Measurements from ENCODE around the gene GATA3. TPM values are rescaled to one million over a fixed set of nuclear protein-coding genes. Genes with fewer than 3 reads are reported as not detected.

Gene GATA3
- total RNA-seq, 1 donor from 2014 or later = 0.52 TPM

GRCh38 chr10:8073691-8074416 is 19.4 kb downstream of the GATA3 start:
- Histone ChIP-seq H3K4me3 (ENCODE audit: low read length in 3 of 3) (no peak overlapping the region), H3K9me3 (ENCODE audit: control insufficient read depth in 3 of 3, low read length in 3 of 3) (no peaks in the 10 kb centered on the region), H3K4me1 (ENCODE audit: control insufficient read depth in 3 of 3, insufficient read depth in 3 of 3, low read length in 3 of 3) (no peaks in the 10 kb centered on the region), H3K9ac (ENCODE audit: low read depth in 1 of 3, low read length in 3 of 3) (no peak overlapping the region), H3K36me3 (ENCODE audit: control insufficient read depth in 3 of 3, insufficient read depth in 3 of 3, low read length in 3 of 3) (peaks cover 0 to 3% (median 0%) of the 10 kb centered on the region in 3 donors), H3K27ac (ENCODE audit: low read depth, low read length) (no peak overlapping the region), H3K27me3 (ENCODE audit: control insufficient read depth in 3 of 3, insufficient read depth in 3 of 3, low read length in 3 of 3) (peaks cover 4 to 18% (median 12%) of the 10 kb centered on the region in 3 donors)

- H3K9me3 ChIP-seq (ENCODE audit: control insufficient read depth in 3 of 3, low read length in 3 of 3) = no peaks in the 10 kb centered on the region
- H3K4me3 ChIP-seq (ENCODE audit: low read length in 3 of 3) = no peak overlapping the region
- H3K27me3 ChIP-seq (ENCODE audit: control insufficient read depth in 3 of 3, insufficient read depth in 3 of 3, low read length in 3 of 3) = peaks cover 0 to 18% (median 15%) of the 10 kb centered on the region in 3 donors
- no peak overlapping the region for H3K27ac ChIP-seq (ENCODE audit: low read depth, low read length)
- no peaks in the 10 kb centered on the region for H3K4me1 ChIP-seq (ENCODE audit: control insufficient read depth in 3 of 3, insufficient read depth in 3 of 3, low read length in 3 of 3)
- no peak overlapping the region for H3K9ac ChIP-seq (ENCODE audit: low read depth in 1 of 3, low read length in 3 of 3)
- H3K36me3 ChIP-seq (ENCODE audit: control insufficient read depth in 3 of 3, insufficient read depth in 3 of 3, low read length in 3 of 3) = no peaks in the 10 kb centered on the region
Measured at GRCh38 chr10:8074881-8075280, 20.4 kb downstream of the GATA3 start.

- Histone ChIP-seq H3K4me1 (ENCODE audit: control insufficient read depth in 3 of 3, insufficient read depth in 3 of 3, low read length in 3 of 3) (no peaks in the 10 kb centered on the region), H3K36me3 (ENCODE audit: control insufficient read depth in 3 of 3, insufficient read depth in 3 of 3, low read length in 3 of 3) (no peaks in the 10 kb centered on the region), H3K27ac (ENCODE audit: low read depth, low read length) (no peak overlapping the region), H3K9me3 (ENCODE audit: control insufficient read depth in 3 of 3, low read length in 3 of 3) (no peaks in the 10 kb centered on the region), H3K9ac (ENCODE audit: low read depth in 1 of 3, low read length in 3 of 3) (no peak overlapping the region), H3K4me3 (ENCODE audit: low read length in 3 of 3) (no peak overlapping the region), H3K27me3 (ENCODE audit: control insufficient read depth in 3 of 3, insufficient read depth in 3 of 3, low read length in 3 of 3) (peaks cover 0 to 16% (median 15%) of the 10 kb centered on the region in 3 donors)
Measured at GRCh38 chr10:8075282-8076260, 21.1 kb downstream of the GATA3 start.

- peaks cover 5 to 22% (median 22%) of the 10 kb centered on the region in 3 donors for H3K27me3 ChIP-seq (ENCODE audit: control insufficient read depth in 3 of 3, insufficient read depth in 3 of 3, low read length in 3 of 3)
- H3K4me1 ChIP-seq (ENCODE audit: control insufficient read depth in 3 of 3, insufficient read depth in 3 of 3, low read length in 3 of 3) = no peaks in the 10 kb centered on the region
- no peak overlapping the region for H3K4me3 ChIP-seq (ENCODE audit: low read length in 3 of 3)
- H3K36me3 ChIP-seq (ENCODE audit: control insufficient read depth in 3 of 3, insufficient read depth in 3 of 3, low read length in 3 of 3) = no peaks in the 10 kb centered on the region
- H3K9me3 ChIP-seq (ENCODE audit: control insufficient read depth in 3 of 3, low read length in 3 of 3) = no peaks in the 10 kb centered on the region
- H3K27ac ChIP-seq (ENCODE audit: low read depth, low read length) = no peak overlapping the region
- no peak overlapping the region for H3K9ac ChIP-seq (ENCODE audit: low read depth in 1 of 3, low read length in 3 of 3)
Measured at GRCh38 chr10:8076933-8077332, 22.4 kb downstream of the GATA3 start.

GRCh38 chr10:8078027-8078426 is 23.5 kb downstream of the GATA3 start:
- Histone ChIP-seq H3K27me3 (ENCODE audit: control insufficient read depth in 3 of 3, insufficient read depth in 3 of 3, low read length in 3 of 3) (peaks cover 5 to 23% (median 17%) of the 10 kb centered on the region in 3 donors), H3K4me1 (ENCODE audit: control insufficient read depth in 3 of 3, insufficient read depth in 3 of 3, low read length in 3 of 3) (no peaks in the 10 kb centered on the region), H3K4me3 (ENCODE audit: low read length in 3 of 3) (no peak overlapping the region)

GRCh38 chr10:8079126-8079525 is 24.6 kb downstream of the GATA3 start:
- Histone ChIP-seq H3K27ac (ENCODE audit: low read depth, low read length) (no peak overlapping the region), H3K4me3 (ENCODE audit: low read length in 3 of 3) (no peak overlapping the region), H3K9me3 (ENCODE audit: control insufficient read depth in 3 of 3, low read length in 3 of 3) (no peaks in the 10 kb centered on the region), H3K36me3 (ENCODE audit: control insufficient read depth in 3 of 3, insufficient read depth in 3 of 3, low read length in 3 of 3) (no peaks in the 10 kb centered on the region), H3K9ac (ENCODE audit: low read depth in 1 of 3, low read length in 3 of 3) (no peak overlapping the region), H3K27me3 (ENCODE audit: control insufficient read depth in 3 of 3, insufficient read depth in 3 of 3, low read length in 3 of 3) (peaks cover 5 to 23% (median 17%) of the 10 kb centered on the region in 3 donors), H3K4me1 (ENCODE audit: control insufficient read depth in 3 of 3, insufficient read depth in 3 of 3, low read length in 3 of 3) (no peaks in the 10 kb centered on the region)

More at GRCh38 chr10:8078027-8078426, 23.5 kb downstream of the GATA3 start:
- Histone ChIP-seq H3K9ac (ENCODE audit: low read depth in 1 of 3, low read length in 3 of 3) (no peak overlapping the region), H3K36me3 (ENCODE audit: control insufficient read depth in 3 of 3, insufficient read depth in 3 of 3, low read length in 3 of 3) (no peaks in the 10 kb centered on the region), H3K27ac (ENCODE audit: low read depth, low read length) (no peak overlapping the region), H3K9me3 (ENCODE audit: control insufficient read depth in 3 of 3, low read length in 3 of 3) (no peaks in the 10 kb centered on the region)

- peaks cover 5 to 28% (median 12%) of the 10 kb centered on the region in 3 donors for H3K27me3 ChIP-seq (ENCODE audit: control insufficient read depth in 3 of 3, insufficient read depth in 3 of 3, low read length in 3 of 3)
- no peaks in the 10 kb centered on the region for H3K36me3 ChIP-seq (ENCODE audit: control insufficient read depth in 3 of 3, insufficient read depth in 3 of 3, low read length in 3 of 3)
Measured at GRCh38 chr10:8084799-8085198, 30.3 kb downstream of the GATA3 start.

GRCh38 chr10:8085251-8085650 is 30.8 kb downstream of the GATA3 start:
- H3K27ac ChIP-seq (ENCODE audit: low read depth, low read length) = no peak overlapping the region
- H3K27me3 ChIP-seq (ENCODE audit: control insufficient read depth in 3 of 3, insufficient read depth in 3 of 3, low read length in 3 of 3) = peaks cover 5 to 28% (median 12%) of the 10 kb centered on the region in 3 donors
- no peak overlapping the region for H3K4me3 ChIP-seq (ENCODE audit: low read length in 3 of 3)
- no peaks in the 10 kb centered on the region for H3K36me3 ChIP-seq (ENCODE audit: control insufficient read depth in 3 of 3, insufficient read depth in 3 of 3, low read length in 3 of 3)
- H3K4me1 ChIP-seq (ENCODE audit: control insufficient read depth in 3 of 3, insufficient read depth in 3 of 3, low read length in 3 of 3) = no peaks in the 10 kb centered on the region
- no peak overlapping the region for H3K9ac ChIP-seq (ENCODE audit: low read depth in 1 of 3, low read length in 3 of 3)
- H3K9me3 ChIP-seq (ENCODE audit: control insufficient read depth in 3 of 3, low read length in 3 of 3) = no peaks in the 10 kb centered on the region

More at GRCh38 chr10:8084799-8085198, 30.3 kb downstream of the GATA3 start:
- Histone ChIP-seq H3K4me3 (ENCODE audit: low read length in 3 of 3) (no peak overlapping the region), H3K27ac (ENCODE audit: low read depth, low read length) (no peak overlapping the region), H3K4me1 (ENCODE audit: control insufficient read depth in 3 of 3, insufficient read depth in 3 of 3, low read length in 3 of 3) (no peaks in the 10 kb centered on the region), H3K9me3 (ENCODE audit: control insufficient read depth in 3 of 3, low read length in 3 of 3) (no peaks in the 10 kb centered on the region), H3K9ac (ENCODE audit: low read depth in 1 of 3, low read length in 3 of 3) (no peak overlapping the region)

- H3K27me3 ChIP-seq (ENCODE audit: control insufficient read depth in 3 of 3, insufficient read depth in 3 of 3, low read length in 3 of 3) = peaks cover 0 to 21% (median 4%) of the 10 kb centered on the region in 3 donors
- no peaks in the 10 kb centered on the region for H3K9me3 ChIP-seq (ENCODE audit: control insufficient read depth in 3 of 3, low read length in 3 of 3)
- no peak overlapping the region for H3K4me3 ChIP-seq (ENCODE audit: low read length in 3 of 3)
- H3K36me3 ChIP-seq (ENCODE audit: control insufficient read depth in 3 of 3, insufficient read depth in 3 of 3, low read length in 3 of 3) = no peaks in the 10 kb centered on the region
- H3K9ac ChIP-seq (ENCODE audit: low read depth in 1 of 3, low read length in 3 of 3) = no peak overlapping the region
- H3K27ac ChIP-seq (ENCODE audit: low read depth, low read length) = no peak overlapping the region
- H3K4me1 ChIP-seq (ENCODE audit: control insufficient read depth in 3 of 3, insufficient read depth in 3 of 3, low read length in 3 of 3) = no peaks in the 10 kb centered on the region
Measured at GRCh38 chr10:8086315-8086714, 31.8 kb downstream of the GATA3 start.

GRCh38 chr10:8088504-8088903 is 34.0 kb downstream of the GATA3 start:
- Histone ChIP-seq H3K36me3 (ENCODE audit: control insufficient read depth in 3 of 3, insufficient read depth in 3 of 3, low read length in 3 of 3) (no peaks in the 10 kb centered on the region), H3K9ac (ENCODE audit: low read depth in 1 of 3, low read length in 3 of 3) (no peak overlapping the region), H3K27ac (ENCODE audit: low read depth, low read length) (no peak overlapping the region), H3K4me3 (ENCODE audit: low read length in 3 of 3) (no peak overlapping the region), H3K9me3 (ENCODE audit: control insufficient read depth in 3 of 3, low read length in 3 of 3) (no peaks in the 10 kb centered on the region), H3K4me1 (ENCODE audit: control insufficient read depth in 3 of 3, insufficient read depth in 3 of 3, low read length in 3 of 3) (no peaks in the 10 kb centered on the region), H3K27me3 (ENCODE audit: control insufficient read depth in 3 of 3, insufficient read depth in 3 of 3, low read length in 3 of 3) (peaks cover 0 to 11% (median 0%) of the 10 kb centered on the region in 3 donors)
